Thyroid gland (tissue), 4 donors: Measurements from ENCODE around the gene TXNL1.

Experiments
- CTCF ChIP-seq, 6 experiments: fragments of 200-600 bp in 3 of 6; fragments of 450-650 bp in 3 of 6; sonication (generic) in 3 of 6; IDR thresholded peaks; one replicate each; pipeline ENCODE4 v1.5.1; 2016 to 2019; ENCODE audit warnings: antibody characterized with exemption in 6 of 6, mild to moderate bottlenecking in 2 of 6, inconsistent platforms in 1 of 6, moderate library complexity in 1 of 6
- POLR2A ChIP-seq, 2 donors: fragments of 450-650 bp; IDR thresholded peaks; one replicate each; pipeline ENCODE4 v1.6.1; 2017; ENCODE audit warnings: antibody characterized with exemption in 2 of 2, mild to moderate bottlenecking in 2 of 2, moderate library complexity in 1 of 2

GRCh38 chr18:56660655-56661054 lies 22.3 kb upstream of the TXNL1 start:
- no peak for TF ChIP-seq CTCF (IDR thresholded peaks at IDR 0.05)
- no peak for TF ChIP-seq POLR2A (IDR thresholded peaks at IDR 0.05)
